Right lung (tissue), 10 donors: ENCODE results near the gene ADAT3. TPM values are rescaled to one million over a fixed set of nuclear protein-coding genes. Genes with fewer than 3 reads are reported as not detected.

Source experiments
- DNase-seq, 2 donors: peaks; one replicate each; pipeline ENCODE4 v3.0.0-alpha.2; 2013
- long read RNA-seq, 8 donors: transcript quantifications; one replicate each; lab custom pipeline, GENCODE V29; 2026
- polyA plus RNA-seq, 5 donors: library from polyadenylated mRNA; unstranded; fragments of 120-200 nt; gene quantifications; one replicate each; pipeline versions ENCODE4 v1.2.1 to v1.2.3, GENCODE V29; 2013; ENCODE audit warnings: inconsistent platforms in 1 of 5, low replicate concordance in 1 of 5; ENCODE audit not compliant: insufficient read length in 5 of 5, insufficient read depth in 1 of 5

ADAT3 gene
- 1 to 10 TPM in 4 of 5 donors, under 1 TPM in 1; 0.98 to 4.5 (median 1.9) TPM for polyA plus RNA-seq
- long read RNA-seq, donor 1: 0 reads
- long read RNA-seq, donor 2, partial matches to known transcripts: 0 of 1 reads
- long read RNA-seq, donor 2, other reads (novel, unspliced or antisense): 0 of 1 reads
- long read RNA-seq, donor 3, partial matches to known transcripts: 0 of 1 reads
- long read RNA-seq, donor 3, other reads (novel, unspliced or antisense): 0 of 1 reads
- long read RNA-seq, donor 4: 0 reads
- long read RNA-seq, donor 5, partial matches to known transcripts: 0 of 1 reads
- long read RNA-seq, donor 5, other reads (novel, unspliced or antisense): 0 of 1 reads
- long read RNA-seq, donor 6, partial matches to known transcripts: 0 of 1 reads
- long read RNA-seq, donor 6, other reads (novel, unspliced or antisense): 0 of 1 reads
- long read RNA-seq, donor 7: 0 reads
- long read RNA-seq, donor 8: 0 reads

DNA sequence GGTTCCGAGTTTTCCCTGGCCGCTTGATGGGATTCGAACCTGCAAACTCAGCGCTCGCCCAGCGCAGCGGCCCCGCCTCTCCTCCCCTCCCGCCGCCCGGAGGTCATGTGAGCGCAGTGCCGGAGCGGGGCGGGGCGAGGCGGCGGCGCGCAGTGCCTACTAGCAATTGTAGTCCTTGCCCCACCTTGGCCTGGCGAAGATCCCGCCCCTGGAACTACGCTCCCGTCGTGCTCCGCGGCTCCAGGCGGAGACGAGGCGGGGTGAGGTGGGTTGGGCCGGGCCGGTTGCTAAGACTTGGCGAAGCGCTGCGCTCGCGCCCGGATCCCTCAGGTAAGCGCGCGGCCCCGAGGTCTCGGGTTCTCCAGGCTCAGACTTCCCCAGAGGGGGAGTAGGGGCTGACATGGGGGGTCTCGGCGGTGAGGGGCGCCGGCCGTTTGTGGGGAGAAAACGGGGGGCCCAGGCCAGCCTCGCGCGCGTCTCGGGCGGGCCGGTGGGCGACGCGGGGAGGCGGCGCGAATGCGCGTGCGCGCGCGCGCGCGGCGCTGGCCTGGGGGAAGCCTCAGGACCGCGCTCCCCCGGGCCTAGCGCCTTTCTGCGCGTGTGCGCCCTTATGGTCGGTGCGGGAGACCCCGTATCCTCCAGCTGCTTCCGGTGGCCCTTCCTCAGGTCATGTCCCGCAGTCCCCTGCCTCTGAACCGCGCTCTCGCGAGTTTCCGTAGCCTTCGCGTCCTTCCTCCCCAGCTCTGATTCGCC lies at the start of gene ADAT3, which contains the start of gene SCAMP4:
ADAT3 (plus strand) TSS at position 290 of the 753 bp plus-strand sequence. CDS start 6,649 bp downstream, outside the sequence.
SCAMP4 (plus strand) TSS at position 290 of the 753 bp plus-strand sequence. CDS start 9,621 bp downstream, outside the sequence.
- peak; percentile 98 to 99 for DNase-seq

DNA sequence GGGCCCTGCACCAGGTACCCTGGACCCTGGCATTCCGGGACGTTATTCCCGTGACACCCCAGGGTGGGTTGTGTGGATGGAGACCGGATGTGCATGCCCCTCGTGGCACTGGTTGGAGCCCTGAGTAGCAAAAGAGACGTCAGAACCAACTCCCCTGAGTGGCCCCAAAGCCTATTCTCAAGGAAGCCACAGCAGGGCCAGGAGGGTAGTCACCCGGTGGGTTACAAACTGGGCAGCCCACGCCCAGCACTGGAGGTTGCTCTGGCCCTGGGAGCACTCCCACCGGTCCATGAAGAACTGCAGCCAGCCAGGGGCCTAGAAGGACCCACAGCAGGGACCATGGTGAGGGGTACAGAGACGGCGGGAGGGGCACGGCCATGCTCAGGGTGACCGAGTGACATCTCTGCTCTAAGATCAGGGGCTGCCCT lies 49.4 kb upstream of the ADAT3 start:
- no peak for DNase-seq

DNA sequence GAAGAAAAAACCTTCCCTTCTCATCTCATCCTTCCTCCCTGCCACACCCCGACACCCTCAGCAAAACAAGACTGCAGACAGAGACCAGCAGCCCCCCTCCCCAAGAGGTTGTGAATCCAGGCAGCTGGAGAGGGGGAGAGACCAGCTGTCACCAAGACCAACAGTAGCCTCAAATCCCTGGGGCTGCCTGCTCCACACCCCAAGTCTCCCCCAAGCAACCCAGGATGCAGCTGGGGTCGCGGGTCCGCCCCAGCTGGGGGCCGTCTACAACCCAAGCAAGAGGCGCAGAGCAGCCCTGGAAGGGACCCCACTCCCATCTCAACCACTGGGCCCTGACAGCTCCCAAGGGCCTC lies 48.9 kb upstream of the ADAT3 start:
- DNase-seq: no peak

DNA sequence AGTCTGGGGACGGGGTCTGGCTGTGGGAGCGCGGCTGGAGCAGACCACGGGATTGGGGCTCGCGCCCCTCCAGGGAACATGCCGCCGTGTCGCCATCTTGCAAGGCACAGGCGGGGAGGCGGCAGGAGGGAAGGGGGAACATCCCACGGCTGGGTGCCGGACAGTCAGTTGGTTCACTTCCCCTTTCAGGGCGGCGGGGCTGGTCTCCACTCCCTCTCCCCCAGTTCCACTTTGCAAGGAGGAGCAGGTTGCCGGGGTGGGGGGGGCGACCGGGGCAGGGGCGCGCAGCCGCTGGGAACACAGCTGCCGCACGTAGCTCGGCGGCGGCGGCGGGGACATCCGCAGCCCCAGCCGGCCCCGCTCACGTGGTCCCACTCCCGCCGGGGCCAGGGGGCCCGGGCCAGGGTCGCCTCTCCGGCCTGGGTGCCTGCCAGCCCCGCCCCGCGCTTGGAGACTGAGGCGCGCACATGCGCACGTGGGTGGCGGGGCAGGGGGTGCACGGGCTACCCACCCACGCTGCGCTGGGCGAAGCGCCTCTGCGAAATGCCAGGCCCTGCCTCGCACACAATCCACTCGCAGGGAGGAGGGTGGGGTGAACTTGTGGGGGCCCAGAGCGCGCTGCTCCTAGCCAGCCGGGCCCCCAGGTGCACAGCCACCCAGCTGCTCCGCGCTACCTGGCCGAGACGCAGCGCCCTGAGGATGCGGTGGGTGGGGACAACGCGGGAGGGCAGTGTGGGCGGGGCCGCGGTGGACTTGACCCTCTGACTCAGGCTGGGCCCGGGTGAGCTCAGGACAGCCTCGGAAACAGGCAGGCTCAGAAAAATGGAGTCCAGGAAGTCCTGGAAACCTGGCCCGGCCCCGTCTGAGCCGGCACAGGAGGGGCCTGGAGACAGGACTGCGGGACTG lies 48.2 kb upstream of the ADAT3 start:
- DNase-seq: peak in 1 of 2 donors; percentile 72

DNA sequence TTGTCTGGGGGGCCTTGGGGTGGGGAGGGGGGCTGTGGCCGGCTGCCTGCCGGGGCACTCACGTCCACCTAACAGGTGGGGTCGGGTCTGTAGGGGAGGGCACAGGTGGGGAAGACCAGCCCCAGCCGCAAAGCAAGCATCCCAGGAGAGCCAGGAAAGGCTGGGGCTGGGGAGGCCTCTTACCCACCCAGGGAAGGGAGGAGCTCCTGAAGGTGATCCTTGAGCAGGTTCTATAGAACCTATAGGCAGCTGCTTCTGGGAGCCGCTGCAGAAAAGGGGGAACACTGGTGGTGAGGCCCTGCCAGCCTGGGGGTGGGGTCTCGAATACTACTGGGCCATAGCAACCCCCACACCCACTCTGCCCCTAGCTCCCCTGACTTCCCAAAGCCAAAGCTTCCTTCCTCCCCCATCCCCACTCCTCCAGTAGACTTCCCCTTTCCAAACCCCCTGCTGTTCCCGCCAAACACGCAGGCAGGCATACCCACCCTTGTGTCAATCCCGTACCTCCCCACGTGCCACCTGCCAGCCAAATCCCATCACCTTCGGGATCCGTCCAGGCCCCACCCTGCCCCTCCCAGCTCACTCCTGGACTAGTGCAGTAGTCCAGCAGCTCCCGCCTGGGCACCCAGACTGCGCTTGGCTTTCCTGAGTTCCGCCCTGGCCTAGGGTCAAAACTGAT lies 47.4 kb upstream of the ADAT3 start:
- DNase-seq: no peak

GRCh38 chr19:1858412-1859081 lies 46.7 kb upstream of the ADAT3 start:
- DNase-seq: no peak

GRCh38 chr19:1859331-1859781 lies 45.8 kb upstream of the ADAT3 start:
- no peak for DNase-seq

GRCh38 chr19:1860042-1860775 lies 45.0 kb upstream of the ADAT3 start:
- DNase-seq: peak; percentile 81 to 83

DNA sequence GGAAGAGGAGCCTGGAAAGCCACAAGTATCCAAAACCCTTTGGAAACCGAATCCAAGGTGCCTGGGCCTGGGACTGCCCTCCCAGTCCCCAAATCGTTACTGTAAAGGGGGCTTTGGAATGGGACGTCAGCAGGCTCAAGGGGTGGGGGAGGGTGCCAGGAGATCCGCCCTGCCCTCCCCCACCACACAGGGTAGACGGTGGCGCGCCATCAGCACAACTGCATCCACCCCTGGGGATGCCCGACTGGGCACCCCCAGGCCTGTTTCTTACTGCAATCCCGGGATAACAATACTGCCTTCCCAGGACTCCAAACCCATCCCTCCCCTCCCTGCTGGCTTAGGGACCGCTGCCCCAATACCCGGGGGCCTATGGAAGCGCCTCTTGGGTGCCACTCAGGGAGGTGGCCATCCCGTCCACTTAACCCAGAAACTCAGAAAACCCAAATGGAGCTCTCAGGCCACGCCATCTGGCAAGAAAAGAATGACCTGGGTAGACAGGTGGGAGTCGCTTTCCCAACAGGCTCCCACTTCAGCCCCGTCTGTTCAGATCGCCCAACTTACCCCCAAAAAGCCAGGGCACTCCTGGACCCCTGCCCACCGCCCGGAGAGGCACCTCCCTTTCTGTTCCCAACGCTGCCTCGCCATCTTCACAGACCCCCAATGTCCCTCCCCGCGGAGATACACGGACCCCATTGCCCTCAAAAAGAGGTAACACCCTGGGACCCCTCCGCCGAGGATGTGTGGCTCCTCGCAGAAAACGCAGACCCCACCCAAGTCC lies 44.2 kb upstream of the ADAT3 start:
- DNase-seq: no peak

- DNase-seq: no peak
Observed at GRCh38 chr19:1861599-1862031, 43.6 kb upstream of the ADAT3 start.

DNA sequence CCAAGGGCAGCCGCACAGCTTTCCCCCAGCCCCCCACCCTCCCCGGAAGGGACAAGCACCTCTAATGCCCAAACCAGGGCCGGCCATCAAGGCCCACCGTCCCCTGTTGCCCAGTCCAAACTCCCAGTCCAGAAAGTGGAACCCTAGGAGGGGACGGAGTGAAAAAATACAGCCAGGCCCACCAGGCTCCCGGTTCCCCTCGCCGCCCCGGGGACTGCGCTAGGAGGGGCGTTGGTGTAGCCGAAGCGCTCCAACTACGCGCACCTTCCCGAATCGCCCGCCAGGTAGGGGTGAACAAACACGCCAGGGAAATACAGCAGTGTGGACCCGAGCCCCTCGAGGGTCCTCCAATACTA lies 43.2 kb upstream of the ADAT3 start:
- DNase-seq: no peak

- DNase-seq: no peak
Observed at GRCh38 chr19:1862424-1863327, 42.5 kb upstream of the ADAT3 start.

DNA sequence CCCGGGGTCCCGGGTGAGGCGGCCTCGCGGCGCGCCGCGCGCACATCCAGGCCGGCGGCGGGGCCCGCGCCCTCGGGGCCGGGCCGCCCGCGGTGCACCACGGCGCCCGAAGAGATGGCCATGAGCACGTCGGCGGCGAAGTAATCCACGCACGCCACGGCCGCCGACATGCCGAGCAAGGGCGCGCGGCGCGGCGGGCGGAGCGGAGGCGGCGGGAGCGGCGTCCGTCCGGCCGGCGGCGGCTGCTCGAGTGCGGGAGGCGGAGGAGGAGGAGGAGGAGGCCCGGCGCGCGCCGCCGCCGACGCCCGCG lies 41.9 kb upstream of the ADAT3 start, which contains the start of gene KLF16:
KLF16 (minus strand) TSS at position 252 of the 310 bp plus-strand sequence; CDS start at position 170, 82 bp downstream.
- no peak for DNase-seq

GRCh38 chr19:1863638-1864479 lies 41.3 kb upstream of the ADAT3 start:
- DNase-seq: peak; percentile 91 to 95

GRCh38 chr19:1864480-1865171 lies 40.6 kb upstream of the ADAT3 start:
- DNase-seq: no peak
